H54 (cell line): ENCODE results near the gene CALN1.
"Not testable (repeated sequence)": the region's sequence is repeated elsewhere in the genome, so short reads cannot be mapped to it uniquely, and the experiment has no call there.

Experiments
- DNase-seq: peaks from one replicate; pipeline ENCODE4 v3.0.0; 2011; ENCODE audit warnings: low spot score, mixed read lengths; ENCODE audit not compliant: insufficient read length
- FAIRE-seq: peaks from 3 replicates; lab custom pipeline; 2011; peaks lifted over from hg19 to GRCh38; lab: Jason Lieb, UNC
- POLR2A ChIP-seq: IDR thresholded peaks from 2 replicates; pipeline ENCODE4 v1.6.1; 2011; ENCODE audit warnings: low read depth, mild to moderate bottlenecking, low read length

The CALN1 gene

DNA sequence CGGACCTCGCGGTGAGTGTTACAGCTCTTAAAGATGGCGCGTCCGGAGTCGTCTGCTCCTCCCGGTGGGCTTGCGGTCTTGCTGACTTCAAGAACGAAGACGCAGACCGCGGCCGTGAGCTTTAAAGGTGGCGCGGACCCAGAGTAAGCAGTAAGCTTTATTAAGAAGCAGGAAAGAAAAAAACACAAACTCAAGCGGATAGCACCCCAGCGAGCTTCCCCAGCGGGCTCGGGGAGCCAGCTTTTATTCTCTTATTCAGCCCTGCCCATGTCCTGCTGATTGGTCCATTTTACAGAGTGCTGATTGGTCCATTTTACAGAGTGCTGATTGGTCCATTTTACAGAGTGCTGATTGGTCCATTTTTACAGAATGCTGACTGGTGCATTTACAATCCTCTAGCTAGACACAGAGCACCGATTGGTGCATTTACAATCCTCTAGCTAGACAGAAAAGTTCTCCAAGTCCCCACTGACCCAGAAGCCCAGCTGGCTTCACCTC is at the start of gene CALN1:
CALN1 (minus strand) TSS at position 218 of the 498 bp plus-strand sequence.
- DNase-seq, FAIRE-seq: not testable (repeated sequence)

GRCh38 chr7:72453471-72453870 is 41.3 kb upstream of the CALN1 start:
- no peak for DNase-seq
- no peak for TF ChIP-seq POLR2A
- FAIRE-seq: no peak

DNA sequence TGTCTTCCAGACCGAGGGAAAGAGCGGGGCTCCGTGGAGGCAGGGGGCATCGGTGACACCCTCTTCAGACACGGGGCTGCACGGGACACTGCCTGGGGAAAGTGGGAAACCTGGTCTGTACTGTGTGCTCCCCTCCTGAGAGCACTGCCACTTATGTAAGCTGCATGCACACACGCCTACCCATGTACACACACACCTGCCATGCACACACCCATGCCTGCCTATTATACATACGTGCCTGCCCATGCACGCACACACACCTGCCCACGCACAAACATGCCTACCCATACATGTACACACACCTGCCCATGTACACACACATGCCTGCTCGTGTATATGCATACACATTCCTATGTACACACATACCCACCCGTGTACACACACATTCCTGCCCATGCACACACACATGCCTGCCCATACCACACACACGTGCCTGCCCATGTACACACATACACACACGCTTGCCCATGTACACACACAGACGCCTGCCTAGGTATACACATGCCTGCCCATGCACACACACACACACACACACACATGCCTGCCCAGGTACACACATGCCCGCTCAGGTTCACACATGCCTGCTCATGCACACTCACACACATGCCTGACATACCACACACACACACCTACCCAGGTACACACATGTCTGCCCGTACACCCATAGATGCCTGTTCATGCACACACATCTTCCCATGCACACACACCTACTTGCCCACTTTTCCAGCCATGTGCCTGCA is 35.5 kb upstream of the CALN1 start:
- TF ChIP-seq POLR2A: no peak
- FAIRE-seq (no peak), DNase-seq (no peak)

DNA sequence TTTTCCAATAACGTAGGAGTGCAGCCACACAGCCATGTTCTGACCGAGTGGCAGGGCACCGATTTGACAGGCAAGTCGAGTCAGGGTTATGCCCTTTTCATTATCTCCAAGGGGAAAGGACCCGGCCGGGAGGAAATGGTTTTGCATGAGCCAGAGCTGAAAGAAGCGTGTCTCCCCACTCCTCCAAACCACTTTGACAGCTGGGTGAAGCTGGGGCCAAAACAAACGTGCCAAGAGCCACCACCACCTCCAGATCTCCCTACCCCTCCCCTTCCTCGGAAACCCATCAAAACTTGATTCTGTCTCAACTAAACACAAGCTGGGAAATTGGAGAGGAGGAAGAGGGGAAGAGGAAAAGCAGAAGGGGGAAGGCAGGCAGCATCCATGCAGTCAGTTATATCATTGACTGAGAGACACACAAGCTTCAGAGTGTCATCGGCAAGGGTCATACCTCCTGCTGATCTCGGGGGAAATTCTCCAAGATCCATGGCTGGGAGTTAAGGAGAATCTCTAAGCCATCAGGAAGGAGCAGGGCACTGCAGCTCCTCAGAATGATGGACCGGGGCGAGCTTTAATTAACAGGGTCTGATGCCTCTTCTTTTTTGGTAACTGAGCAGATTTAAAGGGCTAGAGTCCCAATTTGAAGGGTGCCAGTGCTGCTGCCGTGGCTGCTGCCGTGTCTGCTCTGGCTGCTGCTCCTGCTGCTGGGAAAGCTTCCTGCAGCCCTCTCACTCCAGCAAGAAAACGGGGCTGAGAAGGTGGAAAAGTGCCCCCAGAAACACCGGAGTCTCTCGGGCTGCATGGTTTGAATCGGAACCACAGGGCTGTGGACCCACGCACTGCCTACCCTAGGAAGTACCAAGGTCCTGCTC is 34.7 kb upstream of the CALN1 start:
- no peak for TF ChIP-seq POLR2A
- FAIRE-seq (no peak), DNase-seq (no peak)

GRCh38 chr7:72446131-72446530 is 34.0 kb upstream of the CALN1 start:
- no peak for TF ChIP-seq POLR2A
- DNase-seq: no peak
- no peak for FAIRE-seq

- no peak for TF ChIP-seq POLR2A
- FAIRE-seq: no peak
- DNase-seq: no peak
Measured at GRCh38 chr7:72445580-72445979, 33.4 kb upstream of the CALN1 start.

- FAIRE-seq (no peak), DNase-seq (no peak)
- no peak for TF ChIP-seq POLR2A
Measured at GRCh38 chr7:72445075-72445474, 32.9 kb upstream of the CALN1 start.

DNA sequence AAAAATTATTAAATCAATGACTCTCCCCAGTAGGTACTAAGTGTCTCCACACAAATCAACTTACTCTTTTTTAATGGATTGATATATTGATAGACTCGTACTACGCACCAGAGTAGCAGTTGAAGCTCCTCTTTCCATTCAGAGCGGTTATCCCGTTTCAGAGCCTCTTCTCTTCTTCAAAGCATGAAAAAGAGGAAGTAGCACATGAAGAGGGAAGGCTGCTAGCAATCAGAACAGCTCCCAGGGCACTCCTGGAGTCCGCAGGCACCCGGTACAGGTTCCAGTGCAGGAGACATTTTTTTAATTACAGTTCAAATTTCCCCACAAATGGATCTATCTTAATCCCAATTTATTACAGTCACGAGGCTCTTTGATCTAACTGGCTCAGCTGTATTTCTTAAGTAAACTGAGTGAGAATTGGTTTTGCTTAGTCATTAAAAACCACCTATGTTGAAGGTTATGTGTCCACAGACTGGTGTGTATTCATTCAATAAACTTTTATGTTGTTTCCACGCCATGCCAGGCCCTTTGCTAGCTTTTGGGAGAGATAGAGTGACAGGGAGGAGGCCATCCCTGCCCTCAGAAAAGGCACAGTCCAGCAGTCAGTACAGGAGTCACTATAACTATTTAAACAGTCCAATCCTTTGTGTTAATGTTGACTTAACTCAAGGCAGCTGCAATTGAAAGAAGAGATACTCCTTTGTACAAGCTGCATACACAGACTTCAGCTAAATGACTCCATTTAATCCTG is 32.1 kb upstream of the CALN1 start:
- no peak for TF ChIP-seq POLR2A
- FAIRE-seq (no peak), DNase-seq (no peak)

DNA sequence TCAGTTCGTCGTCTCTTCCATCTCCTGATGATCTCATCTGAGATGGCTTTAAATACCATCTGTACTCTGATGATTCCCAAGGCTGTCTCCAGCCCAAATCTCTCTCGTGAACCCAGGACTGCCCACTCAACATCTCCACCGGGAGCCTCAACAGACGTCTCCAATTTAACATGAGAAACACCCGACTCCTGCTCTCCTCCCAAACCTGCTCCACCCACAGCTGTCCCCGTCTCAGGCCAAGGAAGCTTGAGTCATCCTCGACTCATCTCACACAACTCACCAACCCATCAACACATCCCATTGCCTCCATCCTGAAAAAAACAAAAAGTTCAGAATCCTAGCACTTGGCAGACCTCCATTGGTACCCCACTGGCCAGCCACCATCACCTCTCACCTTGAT is 29.7 kb upstream of the CALN1 start:
- DNase-seq (peak; percentile 19), FAIRE-seq (no peak)
- TF ChIP-seq POLR2A: no peak

GRCh38 chr7:72438491-72438890 is 26.4 kb upstream of the CALN1 start:
- no peak for TF ChIP-seq POLR2A
- FAIRE-seq: no peak
- DNase-seq: no peak

DNA sequence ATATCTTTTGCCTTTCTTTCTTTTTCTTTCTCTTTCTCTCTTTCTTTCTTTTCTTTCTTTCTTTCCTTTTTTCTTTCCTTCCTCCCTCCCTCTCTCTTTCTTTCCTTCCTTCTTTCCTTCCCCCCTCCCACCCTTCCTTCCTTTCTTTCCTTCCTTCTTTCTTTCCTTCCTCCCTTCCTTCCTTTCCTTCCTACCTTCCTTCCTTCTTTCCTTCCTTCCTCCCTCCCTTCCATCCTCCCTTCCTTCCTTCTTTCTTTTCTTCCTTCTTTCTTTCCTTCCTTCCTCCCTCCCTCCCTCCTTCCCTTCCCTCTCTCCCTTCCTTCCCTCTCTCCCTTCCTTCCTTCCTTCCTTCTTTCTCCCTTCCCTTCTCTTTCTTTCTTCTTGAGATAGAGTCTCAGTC is 25.5 kb upstream of the CALN1 start:
- no peak for DNase-seq

DNA sequence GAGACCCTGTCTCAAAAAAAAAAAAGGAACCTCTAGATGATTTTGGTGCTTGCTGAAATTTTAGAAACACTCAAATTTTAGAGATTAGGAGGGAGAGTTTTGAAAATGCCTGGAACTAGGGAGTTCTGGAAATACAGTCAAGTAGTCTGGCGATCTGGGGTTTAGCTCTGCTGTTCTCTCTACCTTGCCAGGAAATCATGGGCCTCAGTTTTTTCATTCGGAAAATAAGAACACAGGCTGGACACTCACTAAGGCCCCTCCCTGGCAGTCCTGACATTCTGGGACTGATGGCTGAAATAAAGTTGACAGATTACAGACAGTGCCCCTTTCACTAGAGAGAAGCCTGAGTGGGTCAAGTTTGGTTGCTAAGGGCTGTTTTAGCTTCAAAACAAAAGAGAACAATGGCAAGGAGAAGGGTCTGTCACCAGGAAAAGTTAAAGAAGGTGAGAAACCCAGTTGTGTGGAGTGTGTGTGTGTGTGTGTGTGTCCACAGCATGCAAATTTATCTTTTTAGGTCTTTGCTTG is 25.0 kb upstream of the CALN1 start:
- FAIRE-seq (no peak), DNase-seq (no peak)
- TF ChIP-seq POLR2A: no peak

More for the DNA sequence above, 25.5 kb upstream of the CALN1 start:
- TF ChIP-seq POLR2A: no peak
- FAIRE-seq: no peak

- FAIRE-seq: no peak
- no peak for DNase-seq
- TF ChIP-seq POLR2A: no peak
Measured at GRCh38 chr7:72435925-72436480, 23.9 kb upstream of the CALN1 start.
